HepG2 (cell line): Measurements from ENCODE around the gene PTGR2. TPM values are rescaled to one million over a fixed set of nuclear protein-coding genes. Genes with fewer than 3 reads are reported as not detected.

Experiments
- BORCS8-MEF2B ChIP-seq: sonication (generic); formaldehyde crosslinking; IDR thresholded peaks from 2 replicates; pipeline ENCODE4 v1.8.0; 2022; ENCODE audit warnings: mild to moderate bottlenecking, missing genetic modification reagents
- GTF2F1 ChIP-seq: fragments of 150-350 bp; IDR thresholded peaks from 2 replicates; pipeline ENCODE4 v1.6.1; 2014; ENCODE audit warnings: low read length
- MLLT10 ChIP-seq: sonication (generic); formaldehyde crosslinking; IDR thresholded peaks from 2 replicates; pipeline ENCODE4 v1.4.0; 2020; ENCODE audit warnings: missing genetic modification reagents
- NFE2L1 ChIP-seq: sonication (generic); formaldehyde crosslinking; IDR thresholded peaks from 2 replicates; pipeline ENCODE4 v1.4.0; 2020; ENCODE audit warnings: missing genetic modification reagents, mild to moderate bottlenecking, borderline replicate concordance
- NKX3-1 ChIP-seq: sonication (generic); formaldehyde crosslinking; IDR thresholded peaks from 2 replicates; pipeline ENCODE4 v1.5.0; 2020; ENCODE audit warnings: missing genetic modification reagents
- PCBP2 ChIP-seq: fragments of 200-400 bp; formaldehyde crosslinking; optimal IDR thresholded peaks from 2 replicates; pipeline ENCODE3; 2018; ENCODE audit warnings: low read length, low read depth; ENCODE audit not compliant: poor library complexity, severe bottlenecking
- SAP130 ChIP-seq: IDR thresholded peaks from 2 replicates; pipeline ENCODE4 v1.6.1; 2016; ENCODE audit warnings: low read depth
- SMAD3 ChIP-seq: sonication (generic); formaldehyde crosslinking; IDR thresholded peaks from 2 replicates; pipeline ENCODE4 v1.4.0; 2020; ENCODE audit warnings: missing genetic modification reagents
- SNAPC2 ChIP-seq: sonication (generic); formaldehyde crosslinking; IDR thresholded peaks from 2 replicates; pipeline ENCODE4 v1.8.1; 2022; ENCODE audit warnings: mild to moderate bottlenecking, missing genetic modification reagents
- TAF15 ChIP-seq: fragments of 200-400 bp; formaldehyde crosslinking; IDR thresholded peaks from one replicate; pipeline ENCODE4 v1.6.1; 2018; ENCODE audit warnings: mild to moderate bottlenecking, low read depth, low read length; ENCODE audit not compliant: poor library complexity, severe bottlenecking
- ZFP1 ChIP-seq: IDR thresholded peaks from 2 replicates; pipeline ENCODE4 v1.6.1; 2016
- ZNF501 ChIP-seq: sonication (generic); formaldehyde crosslinking; IDR thresholded peaks from 2 replicates; pipeline ENCODE4 v1.5.1; 2020; ENCODE audit warnings: mild to moderate bottlenecking, moderate library complexity, missing genetic modification reagents
- ZNF878 ChIP-seq: sonication (generic); formaldehyde crosslinking; IDR thresholded peaks from 2 replicates; pipeline ENCODE4 v1.8.1; 2023; ENCODE audit warnings: mild to moderate bottlenecking, missing genetic modification reagents, moderate library complexity
- polyA plus RNA-seq, 8 experiments: library from polyadenylated mRNA; depleted of rRNA in 3 of 8; stranded (reverse) in 7 of 8; unstranded in 1 of 8; fragments of >200 nt; fragmentation: Illumina TruSeq in 4 of 8; extraction: Trizol in 4 of 8; gene quantifications; 2 replicates each; pipeline versions ENCODE4 v1.2.1 to v1.2.3, GENCODE V29; 2011 to 2016; ENCODE audit warnings: low read depth in 4 of 8, missing spikeins in 1 of 8, mixed read lengths in 1 of 8; ENCODE audit not compliant: insufficient read depth in 1 of 8
- total RNA-seq, 5 experiments: library from RNA; depleted of rRNA; stranded (reverse); fragments of >200 nt; fragmentation: Illumina TruSeq; extraction: Trizol; gene quantifications; 2 replicates each; pipeline ENCODE4 v1.2.3, GENCODE V29; 2016; ENCODE audit warnings: low read depth in 1 of 5
- TF ChIP-seq, protein P1 (sequence below): IDR thresholded peaks from 2 replicates; pipeline ENCODE4 v1.6.1; 2016; ENCODE audit warnings: control low read depth
- TF ChIP-seq, protein P2 (sequence below): sonication (generic); formaldehyde crosslinking; IDR thresholded peaks from 2 replicates; pipeline ENCODE4 v1.8.0; 2022; ENCODE audit warnings: mild to moderate bottlenecking, missing genetic modification reagents, moderate library complexity
- TF ChIP-seq, protein P3 (sequence below): sonication (generic); formaldehyde crosslinking; IDR thresholded peaks from 2 replicates; pipeline ENCODE4 v1.4.0; 2020; ENCODE audit warnings: mild to moderate bottlenecking, missing genetic modification reagents
- TF ChIP-seq, protein P4 (sequence below): IDR thresholded peaks from 2 replicates; pipeline ENCODE4 v1.4.0; 2020; ENCODE audit warnings: mild to moderate bottlenecking, missing genetic modification reagents
- TF ChIP-seq, protein P5 (sequence below): sonication (generic); formaldehyde crosslinking; IDR thresholded peaks from 2 replicates; pipeline ENCODE4 v1.8.0; 2022; ENCODE audit warnings: missing genetic modification reagents, mild to moderate bottlenecking, moderate library complexity, borderline replicate concordance
- TF ChIP-seq, protein P6 (sequence below): sonication (generic); formaldehyde crosslinking; IDR thresholded peaks from 2 replicates; pipeline ENCODE4 v1.5.0; 2020; ENCODE audit warnings: missing genetic modification reagents

PTGR2 gene
- total and polyA plus RNA-seq, 2 of the 13 experiments (the other 11 are each of a cell fraction or from before 2014, with no cell fraction given): 3.0 to 4.3 TPM

DNA sequence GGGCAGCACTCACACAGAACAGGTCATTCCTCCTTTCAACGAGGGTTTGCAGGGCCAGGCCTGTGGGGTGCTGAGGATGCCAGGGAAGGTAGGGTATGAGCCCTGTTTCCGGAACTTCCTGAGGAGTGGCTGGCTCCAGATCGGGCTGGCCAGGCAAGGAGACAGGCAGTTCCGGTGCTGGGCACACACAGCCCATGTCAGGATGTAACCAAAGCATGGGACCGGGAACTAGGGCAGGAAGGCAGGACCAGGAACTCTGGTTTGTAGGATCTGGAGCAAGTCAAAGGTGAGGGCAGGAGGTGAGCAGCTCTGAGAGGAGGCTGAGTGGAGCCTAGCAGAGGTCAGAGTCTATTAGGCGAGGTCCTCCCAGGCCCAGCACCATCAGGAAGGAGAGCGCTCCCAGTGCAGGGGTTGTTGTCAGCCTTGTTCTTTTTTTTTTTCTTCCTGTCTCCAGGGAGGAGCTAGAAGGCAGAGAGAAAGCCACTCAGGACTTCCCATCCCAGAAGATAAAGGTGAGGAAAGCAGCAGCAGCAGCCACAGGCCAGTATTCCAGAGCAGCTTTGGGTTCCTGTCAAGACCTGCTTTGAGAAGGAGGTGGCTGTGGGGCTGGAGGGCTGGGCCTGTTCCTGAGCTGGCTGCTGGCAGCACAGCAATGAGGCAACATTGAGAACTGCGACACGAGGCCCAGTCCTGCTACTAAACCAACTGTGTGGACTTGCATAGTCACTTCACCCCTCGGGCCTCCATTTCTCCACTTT is 49.0 kb upstream of the PTGR2 start (continued):
- TF ChIP-seq, protein P1, sequence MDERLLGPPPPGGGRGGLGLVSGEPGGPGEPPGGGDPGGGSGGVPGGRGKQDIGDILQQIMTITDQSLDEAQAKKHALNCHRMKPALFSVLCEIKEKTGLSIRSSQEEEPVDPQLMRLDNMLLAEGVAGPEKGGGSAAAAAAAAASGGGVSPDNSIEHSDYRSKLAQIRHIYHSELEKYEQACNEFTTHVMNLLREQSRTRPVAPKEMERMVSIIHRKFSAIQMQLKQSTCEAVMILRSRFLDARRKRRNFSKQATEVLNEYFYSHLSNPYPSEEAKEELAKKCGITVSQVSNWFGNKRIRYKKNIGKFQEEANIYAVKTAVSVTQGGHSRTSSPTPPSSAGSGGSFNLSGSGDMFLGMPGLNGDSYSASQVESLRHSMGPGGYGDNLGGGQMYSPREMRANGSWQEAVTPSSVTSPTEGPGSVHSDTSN (CRISPR knock-in tag): no peak
- no peak for TF ChIP-seq SNAPC2 (CRISPR knock-in tag)
- TF ChIP-seq MLLT10 (CRISPR knock-in tag): no peak
- no peak for TF ChIP-seq GTF2F1
- no peak for TF ChIP-seq NFE2L1 (CRISPR knock-in tag)
- 0 out of 2 replicates have a peak, but pooled peaks have one; percentile 26 for TF ChIP-seq ZNF878 (CRISPR knock-in tag)
- TF ChIP-seq SAP130 (CRISPR knock-in tag): peak; percentile 54; the same call in 1 of the 2 replicates
- TF ChIP-seq, protein P2, sequence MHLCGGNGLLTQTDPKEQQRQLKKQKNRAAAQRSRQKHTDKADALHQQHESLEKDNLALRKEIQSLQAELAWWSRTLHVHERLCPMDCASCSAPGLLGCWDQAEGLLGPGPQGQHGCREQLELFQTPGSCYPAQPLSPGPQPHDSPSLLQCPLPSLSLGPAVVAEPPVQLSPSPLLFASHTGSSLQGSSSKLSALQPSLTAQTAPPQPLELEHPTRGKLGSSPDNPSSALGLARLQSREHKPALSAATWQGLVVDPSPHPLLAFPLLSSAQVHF (CRISPR knock-in tag): no peak
- TF ChIP-seq BORCS8-MEF2B (CRISPR knock-in tag): 0 out of 2 replicates have a peak, but pooled peaks have one; percentile 24
- TF ChIP-seq, protein P3, sequence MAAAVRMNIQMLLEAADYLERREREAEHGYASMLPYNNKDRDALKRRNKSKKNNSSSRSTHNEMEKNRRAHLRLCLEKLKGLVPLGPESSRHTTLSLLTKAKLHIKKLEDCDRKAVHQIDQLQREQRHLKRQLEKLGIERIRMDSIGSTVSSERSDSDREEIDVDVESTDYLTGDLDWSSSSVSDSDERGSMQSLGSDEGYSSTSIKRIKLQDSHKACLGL (CRISPR knock-in tag): no peak
- TF ChIP-seq, protein P4, sequence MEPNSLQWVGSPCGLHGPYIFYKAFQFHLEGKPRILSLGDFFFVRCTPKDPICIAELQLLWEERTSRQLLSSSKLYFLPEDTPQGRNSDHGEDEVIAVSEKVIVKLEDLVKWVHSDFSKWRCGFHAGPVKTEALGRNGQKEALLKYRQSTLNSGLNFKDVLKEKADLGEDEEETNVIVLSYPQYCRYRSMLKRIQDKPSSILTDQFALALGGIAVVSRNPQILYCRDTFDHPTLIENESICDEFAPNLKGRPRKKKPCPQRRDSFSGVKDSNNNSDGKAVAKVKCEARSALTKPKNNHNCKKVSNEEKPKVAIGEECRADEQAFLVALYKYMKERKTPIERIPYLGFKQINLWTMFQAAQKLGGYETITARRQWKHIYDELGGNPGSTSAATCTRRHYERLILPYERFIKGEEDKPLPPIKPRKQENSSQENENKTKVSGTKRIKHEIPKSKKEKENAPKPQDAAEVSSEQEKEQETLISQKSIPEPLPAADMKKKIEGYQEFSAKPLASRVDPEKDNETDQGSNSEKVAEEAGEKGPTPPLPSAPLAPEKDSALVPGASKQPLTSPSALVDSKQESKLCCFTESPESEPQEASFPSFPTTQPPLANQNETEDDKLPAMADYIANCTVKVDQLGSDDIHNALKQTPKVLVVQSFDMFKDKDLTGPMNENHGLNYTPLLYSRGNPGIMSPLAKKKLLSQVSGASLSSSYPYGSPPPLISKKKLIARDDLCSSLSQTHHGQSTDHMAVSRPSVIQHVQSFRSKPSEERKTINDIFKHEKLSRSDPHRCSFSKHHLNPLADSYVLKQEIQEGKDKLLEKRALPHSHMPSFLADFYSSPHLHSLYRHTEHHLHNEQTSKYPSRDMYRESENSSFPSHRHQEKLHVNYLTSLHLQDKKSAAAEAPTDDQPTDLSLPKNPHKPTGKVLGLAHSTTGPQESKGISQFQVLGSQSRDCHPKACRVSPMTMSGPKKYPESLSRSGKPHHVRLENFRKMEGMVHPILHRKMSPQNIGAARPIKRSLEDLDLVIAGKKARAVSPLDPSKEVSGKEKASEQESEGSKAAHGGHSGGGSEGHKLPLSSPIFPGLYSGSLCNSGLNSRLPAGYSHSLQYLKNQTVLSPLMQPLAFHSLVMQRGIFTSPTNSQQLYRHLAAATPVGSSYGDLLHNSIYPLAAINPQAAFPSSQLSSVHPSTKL (CRISPR knock-in tag): 0 out of 2 replicates have a peak, but pooled peaks have one; percentile 11
- TF ChIP-seq ZNF501 (CRISPR knock-in tag): no peak
- TF ChIP-seq, protein P5, sequence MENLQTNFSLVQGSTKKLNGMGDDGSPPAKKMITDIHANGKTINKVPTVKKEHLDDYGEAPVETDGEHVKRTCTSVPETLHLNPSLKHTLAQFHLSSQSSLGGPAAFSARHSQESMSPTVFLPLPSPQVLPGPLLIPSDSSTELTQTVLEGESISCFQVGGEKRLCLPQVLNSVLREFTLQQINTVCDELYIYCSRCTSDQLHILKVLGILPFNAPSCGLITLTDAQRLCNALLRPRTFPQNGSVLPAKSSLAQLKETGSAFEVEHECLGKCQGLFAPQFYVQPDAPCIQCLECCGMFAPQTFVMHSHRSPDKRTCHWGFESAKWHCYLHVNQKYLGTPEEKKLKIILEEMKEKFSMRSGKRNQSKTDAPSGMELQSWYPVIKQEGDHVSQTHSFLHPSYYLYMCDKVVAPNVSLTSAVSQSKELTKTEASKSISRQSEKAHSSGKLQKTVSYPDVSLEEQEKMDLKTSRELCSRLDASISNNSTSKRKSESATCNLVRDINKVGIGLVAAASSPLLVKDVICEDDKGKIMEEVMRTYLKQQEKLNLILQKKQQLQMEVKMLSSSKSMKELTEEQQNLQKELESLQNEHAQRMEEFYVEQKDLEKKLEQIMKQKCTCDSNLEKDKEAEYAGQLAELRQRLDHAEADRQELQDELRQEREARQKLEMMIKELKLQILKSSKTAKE: no peak
- TF ChIP-seq NKX3-1 (CRISPR knock-in tag): no peak
- TF ChIP-seq, protein P6, sequence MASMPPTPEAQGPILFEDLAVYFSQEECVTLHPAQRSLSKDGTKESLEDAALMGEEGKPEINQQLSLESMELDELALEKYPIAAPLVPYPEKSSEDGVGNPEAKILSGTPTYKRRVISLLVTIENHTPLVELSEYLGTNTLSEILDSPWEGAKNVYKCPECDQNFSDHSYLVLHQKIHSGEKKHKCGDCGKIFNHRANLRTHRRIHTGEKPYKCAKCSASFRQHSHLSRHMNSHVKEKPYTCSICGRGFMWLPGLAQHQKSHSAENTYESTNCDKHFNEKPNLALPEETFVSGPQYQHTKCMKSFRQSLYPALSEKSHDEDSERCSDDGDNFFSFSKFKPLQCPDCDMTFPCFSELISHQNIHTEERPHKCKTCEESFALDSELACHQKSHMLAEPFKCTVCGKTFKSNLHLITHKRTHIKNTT: no peak
- no peak for TF ChIP-seq TAF15
- TF ChIP-seq SMAD3 (CRISPR knock-in tag): no peak
- no peak for TF ChIP-seq ZFP1
- TF ChIP-seq PCBP2: no peak
